HG02610 (cell line): ENCODE results near the gene SSBP2.
"Not testable (repeated sequence)": the region's sequence is repeated elsewhere in the genome, so short reads cannot be mapped to it uniquely, and the experiment has no call there.

Source experiments
- ATAC-seq: cut with Tn5 transposase; IDR thresholded peaks from one replicate; pipeline ENCODE4 v1.9.1; 2021; ENCODE audit warnings: mild to moderate bottlenecking, moderate library complexity; ENCODE audit not compliant: unreplicated experiment

Gene SSBP2

DNA sequence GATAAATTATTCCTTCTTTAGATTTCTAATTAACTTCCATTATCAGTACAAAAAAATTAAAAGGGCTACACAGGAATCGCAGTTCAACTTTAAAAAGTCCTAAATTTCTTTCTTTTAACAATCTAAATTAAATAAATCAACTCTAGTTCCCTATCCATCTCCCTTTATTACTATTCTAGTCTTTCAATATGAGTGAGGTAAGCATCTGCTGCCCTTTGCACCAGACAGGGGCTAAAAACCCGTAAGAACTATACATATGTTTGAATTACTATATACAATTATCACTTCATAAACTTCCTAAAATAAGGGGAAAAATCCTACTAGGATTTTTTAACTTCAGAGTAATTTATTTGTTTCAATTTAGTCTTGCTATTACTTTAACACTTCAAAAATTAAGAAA, 145.6 kb downstream of the SSBP2 start:
- ATAC-seq, result no peak

DNA sequence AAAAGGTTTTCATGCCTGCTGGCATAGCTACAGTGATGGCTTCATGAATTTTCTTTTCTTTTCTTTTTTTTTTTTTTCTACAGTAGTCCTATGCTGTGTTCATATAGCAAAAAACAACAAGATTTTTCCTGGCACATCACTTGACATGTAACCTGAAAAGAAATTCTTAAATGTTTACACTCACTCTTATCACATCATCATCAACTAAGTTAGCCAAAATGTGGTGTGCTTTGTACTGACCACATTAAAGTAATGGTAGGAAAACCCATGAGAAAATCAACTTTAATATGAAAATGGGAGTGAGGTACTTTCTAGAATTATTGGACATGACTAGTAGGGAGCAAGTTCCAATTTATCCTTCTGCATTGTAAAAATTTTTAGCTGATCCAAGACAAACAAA, 146.7 kb downstream of the SSBP2 start:
- ATAC-seq, result no peak

DNA sequence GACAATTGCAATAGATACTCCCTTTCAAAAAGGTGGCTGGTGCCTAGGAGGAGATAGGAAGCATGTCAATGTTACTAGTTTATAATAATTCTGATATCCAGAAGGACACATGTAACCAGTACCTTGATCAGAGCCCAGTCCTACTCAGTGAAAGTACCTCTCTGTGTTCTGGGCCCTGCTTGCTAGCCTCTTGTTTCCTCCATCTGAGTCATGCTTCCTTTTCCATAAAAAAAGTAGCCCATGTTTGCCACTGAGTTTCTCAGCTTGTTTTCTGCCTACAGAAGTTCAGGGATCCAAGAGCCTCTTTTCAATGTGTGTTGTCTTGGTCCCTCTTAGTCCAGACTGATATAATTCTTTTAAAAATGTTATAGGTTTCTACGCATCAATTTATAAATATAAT, 149.0 kb downstream of the SSBP2 start:
- ATAC-seq, result no peak

DNA sequence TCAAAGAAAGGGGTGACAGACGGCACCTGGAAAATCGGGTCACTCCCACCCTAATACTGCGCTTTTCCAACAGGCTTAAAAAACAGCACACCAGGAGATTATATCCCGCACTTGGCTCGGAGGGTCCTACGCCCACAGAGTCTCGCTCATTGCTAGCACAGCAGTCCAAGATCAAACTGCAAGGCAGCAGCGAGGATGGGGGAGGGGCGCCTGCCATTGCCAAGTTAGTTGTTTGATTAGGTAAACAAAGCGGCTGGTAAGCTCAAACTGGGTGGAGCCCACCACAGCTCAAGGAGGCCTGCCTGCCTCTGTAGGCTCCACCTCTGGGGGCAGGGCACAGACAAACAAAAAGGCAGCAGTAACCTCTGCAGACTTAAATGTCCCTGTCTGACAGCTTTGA, 158.8 kb downstream of the SSBP2 start:
- ATAC-seq, result not testable (repeated sequence)

DNA sequence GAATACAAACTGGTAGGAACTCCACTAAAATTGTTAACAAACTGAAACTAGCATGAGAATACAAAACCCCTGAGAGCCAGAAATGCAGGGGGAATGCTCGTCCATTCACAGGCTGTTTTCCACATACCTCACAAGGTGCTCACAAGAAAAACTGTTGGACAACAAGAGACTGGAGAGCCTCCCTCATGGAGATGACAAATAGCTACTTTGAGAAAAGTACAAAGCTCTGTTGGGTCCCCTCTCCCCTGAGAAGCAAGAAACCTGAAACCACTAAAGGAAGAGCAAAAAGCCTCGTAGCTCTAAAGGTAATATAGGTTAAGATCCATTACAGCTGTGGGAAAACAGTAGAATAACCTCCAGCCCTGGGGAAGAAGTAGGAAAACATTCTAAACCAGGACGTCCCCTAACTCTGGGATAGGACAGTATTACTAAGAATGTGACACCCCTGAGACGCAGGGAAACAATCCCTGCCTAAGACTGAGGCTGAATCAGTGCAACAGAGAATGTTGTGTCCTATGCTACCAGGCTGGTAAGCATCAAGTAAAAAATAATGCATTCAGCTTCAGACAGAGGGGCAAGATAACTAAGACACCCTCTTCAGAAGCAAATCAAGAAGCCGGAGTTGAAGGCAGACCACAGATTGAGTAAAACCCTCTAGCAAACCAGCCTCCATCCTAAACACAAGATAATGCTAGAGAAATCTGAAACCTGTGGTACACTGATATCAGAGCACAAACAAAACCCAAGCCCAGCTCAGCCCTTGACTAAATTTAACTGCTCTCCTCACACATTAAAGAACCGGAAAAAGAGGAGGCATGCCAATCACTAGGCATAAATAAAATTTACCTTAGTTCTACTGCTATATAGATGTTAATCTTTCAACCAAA, 160.2 kb downstream of the SSBP2 start:
- ATAC-seq, result no peak

DNA sequence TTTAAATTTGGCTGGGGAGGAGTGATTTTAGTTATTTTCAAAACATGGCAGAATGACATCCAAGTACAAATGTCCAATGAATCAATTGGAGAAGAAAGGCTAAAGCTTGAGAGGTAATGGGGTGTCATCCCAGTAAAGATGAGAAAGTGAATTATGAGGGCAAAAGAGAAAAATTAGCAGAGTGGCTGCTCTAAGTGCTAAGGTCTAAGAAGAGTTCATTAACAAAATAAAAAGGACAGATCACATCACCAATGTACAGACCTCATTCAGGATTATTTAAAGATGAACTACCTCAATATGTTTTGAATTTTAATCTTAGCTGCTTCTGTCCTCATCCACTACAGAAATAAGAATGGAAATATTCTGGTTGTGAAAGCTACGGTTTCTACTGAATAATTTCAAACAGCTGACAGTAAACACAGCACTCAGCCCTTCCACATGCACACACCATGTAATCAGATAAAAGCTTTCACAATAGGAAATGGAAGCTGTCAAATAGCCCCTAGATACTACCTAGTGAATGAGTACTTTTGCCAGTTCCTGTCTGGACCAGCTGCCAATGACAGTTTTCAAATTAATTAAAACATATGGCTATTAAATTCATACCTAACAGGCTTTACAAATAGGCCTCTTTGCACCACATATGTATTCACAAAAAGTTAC, 171.5 kb downstream of the SSBP2 start:
- ATAC-seq, result peak; percentile 83

DNA sequence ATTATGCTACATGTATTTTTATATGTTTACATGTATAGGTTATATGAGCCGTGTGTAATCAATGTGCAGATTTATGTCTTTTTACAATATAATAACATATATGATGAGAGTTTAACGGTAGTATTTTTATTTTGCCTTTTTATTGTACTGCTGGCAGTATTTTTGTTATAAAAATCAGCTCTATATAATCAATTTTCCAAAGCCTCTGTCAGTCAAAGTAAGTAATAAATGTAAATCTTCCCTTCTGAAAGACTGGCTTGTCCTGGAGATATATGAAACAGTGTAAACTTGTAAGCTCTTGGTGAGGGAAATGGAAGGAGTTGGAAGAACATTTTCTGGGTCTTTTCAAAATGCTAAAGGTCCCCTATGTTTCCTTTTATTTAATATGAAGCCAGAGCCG, 173.8 kb downstream of the SSBP2 start:
- ATAC-seq, result no peak

DNA sequence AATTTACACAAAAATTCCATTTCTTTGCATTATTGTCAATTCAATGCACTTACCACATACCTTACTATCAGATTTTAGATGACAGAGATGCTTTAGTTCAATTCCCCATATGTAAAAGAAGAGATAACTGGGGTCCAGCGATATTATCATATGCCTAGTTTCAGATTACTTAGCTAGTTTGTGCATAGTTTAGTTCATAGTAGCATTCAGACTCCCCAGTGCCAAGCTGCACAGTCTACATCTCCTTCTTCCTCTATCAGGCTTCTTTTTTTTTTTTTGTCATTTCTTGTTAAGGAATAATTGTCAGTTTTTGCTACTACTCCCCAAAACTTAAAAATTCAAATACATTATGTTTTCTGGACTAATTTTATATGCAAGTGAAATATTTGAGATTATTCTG, 175.0 kb downstream of the SSBP2 start:
- ATAC-seq, result no peak

DNA sequence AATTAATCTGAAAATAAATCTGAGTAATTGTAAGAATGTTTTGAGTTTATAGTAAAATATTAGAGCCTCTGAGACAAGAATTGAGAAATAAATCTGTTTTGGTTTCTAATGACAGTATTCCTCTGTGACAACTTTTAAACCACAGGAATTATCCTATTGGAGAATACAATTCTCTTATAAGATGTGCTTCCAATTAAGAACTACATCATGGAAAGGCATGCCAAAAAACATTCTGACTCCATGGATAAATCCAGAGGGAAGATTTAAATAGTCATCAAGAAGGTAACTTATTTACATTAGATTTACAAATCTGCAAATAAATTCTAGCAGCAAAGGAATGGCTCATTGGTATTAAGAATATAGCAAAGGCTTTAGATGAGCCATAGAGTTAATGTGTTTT, 178.7 kb downstream of the SSBP2 start:
- ATAC-seq, result no peak

DNA sequence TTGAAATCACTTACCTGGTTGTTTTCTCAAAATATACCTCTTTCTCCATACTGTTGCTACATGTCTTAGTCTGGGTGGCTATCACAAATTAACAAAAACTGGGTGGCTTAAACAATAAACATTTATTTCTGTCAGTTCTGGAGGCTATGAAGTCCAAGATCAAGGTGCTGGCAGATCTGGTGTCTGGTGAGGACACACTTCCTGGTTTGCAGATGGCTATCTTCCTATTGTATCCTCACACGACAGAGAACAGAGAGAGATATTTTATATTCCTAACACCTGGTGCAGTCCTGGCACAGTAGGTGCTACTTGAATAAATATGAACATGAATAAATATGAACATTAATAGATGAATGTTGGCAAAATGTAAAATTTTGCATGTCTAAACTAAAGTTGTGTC, 192.7 kb downstream of the SSBP2 start:
- ATAC-seq, result no peak

DNA sequence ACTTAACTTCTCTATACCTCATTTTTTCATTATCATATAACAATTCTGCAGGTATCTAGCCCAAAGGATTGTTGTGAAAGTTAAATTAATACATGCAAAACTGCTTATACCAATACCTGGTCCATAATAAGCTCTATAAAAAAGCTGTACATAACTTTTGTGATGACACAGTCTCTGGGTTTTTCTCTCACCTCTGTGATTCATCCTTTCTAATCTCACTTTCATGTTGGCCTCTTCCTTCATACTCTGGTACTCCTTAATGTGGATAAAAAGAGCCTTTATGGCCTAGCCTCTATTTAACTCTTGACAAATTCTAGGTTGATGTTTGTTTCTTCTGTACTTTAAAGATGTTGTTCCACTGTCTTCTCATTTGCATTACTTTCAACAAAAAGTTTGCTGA, 194.1 kb downstream of the SSBP2 start:
- peak; percentile 81 for ATAC-seq

DNA sequence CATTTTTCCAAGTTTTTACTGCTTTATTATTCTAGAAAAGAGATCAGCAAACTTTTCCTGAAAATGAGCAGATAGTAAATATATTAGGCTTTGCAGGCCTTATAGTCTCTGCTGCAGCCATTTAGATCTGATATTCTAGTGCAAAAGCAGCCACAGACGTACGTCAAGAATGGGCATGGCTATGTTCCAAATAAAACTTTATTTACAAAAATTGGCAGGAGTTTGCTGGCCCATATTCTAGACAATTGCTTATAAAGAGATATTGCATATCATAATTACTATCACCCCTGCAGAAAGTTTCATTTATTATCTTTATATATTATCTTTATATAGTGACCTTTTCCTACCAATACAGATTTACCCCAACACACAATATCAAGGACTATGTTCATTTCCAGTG, 195.0 kb downstream of the SSBP2 start:
- ATAC-seq, result no peak

DNA sequence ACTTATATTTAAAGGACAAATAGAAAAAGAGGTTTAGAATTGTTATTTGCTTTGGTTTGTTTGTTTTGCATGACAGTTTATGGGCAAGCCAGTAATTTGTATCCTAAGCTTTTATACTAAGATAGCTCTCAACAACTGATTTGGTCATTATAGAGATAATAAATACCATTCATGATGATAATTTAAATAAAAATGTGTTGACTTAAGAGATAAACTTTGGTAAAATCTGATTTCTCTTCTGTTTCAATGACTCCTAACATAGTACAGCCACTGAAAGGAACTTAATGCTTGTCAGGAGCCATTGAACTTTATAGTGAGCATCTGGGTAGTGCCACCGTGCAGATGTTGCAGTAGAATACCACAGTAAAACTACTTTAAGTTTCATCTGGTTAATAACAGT, 196.2 kb downstream of the SSBP2 start:
- no peak for ATAC-seq

DNA sequence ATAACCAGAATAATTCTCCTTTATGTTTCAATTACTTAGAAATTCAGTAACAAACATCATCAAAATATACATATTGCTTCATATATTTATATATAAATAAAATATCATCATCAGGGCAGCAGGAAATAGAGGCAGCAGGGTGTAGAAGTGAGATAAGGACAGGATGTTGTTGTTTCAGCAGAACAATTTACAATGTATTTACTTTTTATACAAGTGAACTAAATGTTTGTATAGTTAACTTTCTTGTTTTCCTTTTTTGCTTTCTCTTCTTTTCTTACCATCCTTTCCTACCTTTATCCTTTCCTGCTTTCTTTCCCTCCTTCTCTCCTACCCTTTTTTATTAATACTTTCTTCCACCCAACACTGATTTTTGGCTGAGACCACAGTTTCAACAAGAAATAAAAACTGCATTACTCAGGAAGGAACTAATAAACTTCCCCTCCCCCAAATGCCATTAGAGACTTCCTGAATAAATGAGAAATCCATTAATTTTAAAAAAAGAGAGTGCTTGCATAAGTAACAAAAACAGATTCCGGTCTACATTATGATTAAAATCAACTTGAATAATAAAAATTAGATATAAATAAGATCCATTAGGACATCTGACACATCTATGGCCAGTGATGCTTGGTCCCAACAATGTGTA, 197.2 kb downstream of the SSBP2 start:
- no peak for ATAC-seq

DNA sequence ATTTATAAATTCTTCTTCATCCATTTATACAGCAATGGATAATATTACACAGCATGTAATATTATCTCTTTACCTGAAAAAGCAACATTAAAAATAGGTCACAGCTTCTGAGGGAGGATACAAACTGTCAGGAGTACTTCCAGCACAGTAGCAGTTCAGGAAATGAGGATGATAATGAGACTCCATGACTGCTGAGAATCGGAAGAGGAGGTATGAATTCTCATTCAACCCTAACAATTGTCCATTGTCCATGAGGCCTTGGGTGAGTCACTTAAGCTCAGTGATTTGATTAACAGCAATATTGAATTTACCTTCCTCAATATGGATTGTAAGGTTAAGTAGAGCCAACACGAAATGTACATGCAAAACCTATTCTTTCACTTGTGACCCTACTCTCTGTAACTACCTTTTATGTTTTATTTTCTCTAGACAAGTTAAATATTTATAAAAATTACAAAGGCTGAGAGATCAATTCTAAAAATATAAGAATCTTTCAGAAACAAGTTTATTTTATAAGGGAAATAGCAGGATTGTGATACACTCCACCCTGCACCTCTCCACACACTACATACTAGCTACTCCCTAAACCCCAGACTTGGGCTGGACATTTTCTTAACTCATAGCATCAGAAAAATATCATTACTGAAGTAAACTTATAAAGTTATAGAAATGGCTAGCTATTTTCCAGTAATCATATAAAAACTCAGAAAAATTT, 197.9 kb downstream of the SSBP2 start:
- no peak for ATAC-seq

DNA sequence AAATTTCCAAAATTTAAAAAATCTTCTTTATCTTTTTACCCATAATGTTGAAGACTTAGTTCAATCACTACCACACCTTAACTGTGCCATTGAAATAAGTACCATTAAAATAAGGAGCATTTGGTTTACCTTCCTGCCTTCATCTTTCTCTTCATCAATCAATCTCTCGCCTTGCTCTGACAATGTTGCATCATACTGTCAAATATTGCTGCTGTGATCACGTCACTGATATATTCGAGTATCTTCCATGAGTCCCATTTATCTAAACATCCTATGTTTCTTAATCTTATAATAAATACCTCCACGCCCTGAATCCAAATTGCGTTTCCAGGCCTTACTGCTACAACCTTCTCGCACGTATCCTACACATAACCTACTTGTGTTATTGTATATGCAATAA, 201.8 kb downstream of the SSBP2 start:
- no peak for ATAC-seq

DNA sequence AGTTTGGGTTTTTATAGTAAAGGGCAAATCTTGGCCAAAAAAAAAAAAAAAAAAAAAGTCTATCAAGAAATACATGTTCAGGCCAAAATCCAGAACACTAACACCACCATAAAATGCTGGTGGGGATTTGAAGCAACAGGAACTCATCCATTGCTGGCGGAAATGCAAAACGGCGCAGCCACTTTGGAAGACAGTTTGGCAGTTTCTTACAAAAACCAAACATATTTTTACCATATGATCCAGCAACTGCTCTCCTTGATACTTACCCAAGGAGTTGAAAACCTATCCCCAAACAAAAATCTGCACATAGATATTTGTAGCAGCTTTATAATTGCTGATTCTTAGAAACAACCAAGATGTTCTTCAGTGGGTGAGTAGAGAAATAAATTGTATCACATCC, 203.9 kb downstream of the SSBP2 start:
- ATAC-seq, result no peak

DNA sequence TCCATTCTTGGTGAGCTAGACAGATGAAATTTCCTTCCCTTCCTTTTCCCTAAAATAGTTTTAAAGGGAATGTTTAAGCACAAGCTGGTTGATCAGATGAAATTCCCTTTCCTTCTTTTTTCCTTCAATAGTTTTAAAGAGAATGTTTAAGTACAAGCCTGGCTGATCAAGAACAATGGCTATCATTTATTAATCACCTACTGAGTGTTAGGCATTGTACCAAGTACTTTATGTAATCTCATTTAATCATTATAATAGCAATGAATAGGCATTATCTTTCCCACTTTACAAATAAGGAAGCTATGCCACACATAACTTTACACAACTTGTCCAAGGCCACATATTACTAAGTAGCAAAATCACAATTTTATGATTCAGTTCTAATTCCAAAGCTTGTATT, 205.0 kb downstream of the SSBP2 start:
- no peak for ATAC-seq

DNA sequence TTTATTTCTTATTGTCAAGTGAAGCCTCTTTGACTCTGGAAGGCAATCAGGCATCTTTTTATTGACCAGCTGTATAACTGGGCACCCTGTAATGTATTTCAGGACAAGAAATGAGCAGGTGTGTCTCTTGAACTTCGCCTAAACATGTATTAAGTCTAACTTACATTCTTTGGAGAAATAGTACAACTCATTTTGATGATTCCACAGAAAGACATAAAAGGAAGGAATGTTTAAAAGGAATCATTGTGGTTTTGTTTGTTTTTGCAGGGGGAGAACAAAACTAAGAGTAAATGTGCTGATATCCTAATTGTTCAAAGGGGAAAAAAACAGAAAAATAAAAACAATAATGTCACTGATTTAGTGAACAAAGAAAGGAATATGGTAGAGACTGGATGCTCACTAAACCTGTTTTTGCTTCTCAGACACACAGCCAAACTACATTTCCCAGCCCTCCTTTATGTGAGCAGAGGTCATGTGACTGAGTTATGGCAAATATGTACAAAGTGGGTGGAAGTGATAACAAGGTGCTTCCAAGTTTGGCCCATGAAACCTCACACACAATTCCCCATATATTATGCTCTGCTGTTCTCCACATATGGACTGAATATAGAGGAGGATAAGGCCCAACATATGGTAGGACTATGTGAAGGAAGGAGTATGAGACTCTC, 206.4 kb downstream of the SSBP2 start:
- no peak for ATAC-seq

DNA sequence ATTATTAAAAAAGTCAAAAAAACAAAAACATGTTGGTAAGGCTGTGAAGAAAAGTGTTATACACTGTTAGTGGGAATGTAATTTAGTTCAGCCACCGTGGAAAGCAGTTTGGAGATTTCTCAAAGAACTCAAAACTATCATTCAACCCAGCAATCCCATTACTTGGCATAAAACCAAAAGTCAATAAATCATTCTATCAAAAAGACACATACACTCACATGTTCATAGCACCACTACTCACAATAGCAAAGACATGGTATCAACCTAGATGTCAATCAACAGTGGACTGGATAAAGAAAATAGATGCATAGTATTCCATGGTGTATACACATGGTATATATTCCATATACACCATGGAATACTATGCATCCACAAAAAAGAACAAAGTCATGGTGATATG, 208.7 kb downstream of the SSBP2 start:
- ATAC-seq, result no peak
